Measurements from ENCODE around the gene CLASP1.

GRCh38 chr2:121664713-121665112 is 15.5 kb upstream of the CLASP1 start:
- TF ChIP-seq POLR2AphosphoS5 (IDR thresholded peaks at IDR 0.05; ENCODE audit: low read depth, low read length) (no peak), TAF1 (IDR thresholded peaks at IDR 0.05; ENCODE audit: low read depth, low read length) (no peak)

Measured in GM12891 (cell line).